ENCODE measurements around the gene TEK. TPM values are rescaled to one million over a fixed set of nuclear protein-coding genes. Genes with fewer than 3 reads are reported as not detected.
A peak's percentile ranks its signal among the peaks of the same experiment; 100 is the strongest.

Gene TEK
- 10 to 100 TPM; 13.6 to 46.7 (median 26.5) TPM for total RNA-seq

GRCh38 chr9:27108981-27109541 is at the start of gene TEK:
Gene TEK (plus strand): TSS chr9:27109225. CDS start chr9:27109591, 366 bp downstream.
- ATAC-seq (ENCODE audit: low FRiP score in 2 of 2) (peak in 1 of 2 donors; percentile 51), DNase-seq (no peak)
- Histone ChIP-seq H3K4me1 (peaks cover 0 to 3% (median 0%) of the 10 kb centered on the region in 4 donors), H3K27me3 (no peaks in the 10 kb centered on the region), H3K4me3 (peak within 1 kb of the TSS; percentile 13 to 45 (median 36)), H3K36me3 (no peaks in the 10 kb centered on the region), H3K9me3 (no peaks in the 10 kb centered on the region), H3K27ac (peak within 1 kb of the TSS; percentile 68 to 80 (median 74))
- WGBS, 2 donors = 30 to 39% methylated on average over 9 of the region's 9 CpGs
- TF ChIP-seq EP300 (IDR thresholded peaks at IDR 0.05) (no peak), CTCF (IDR thresholded peaks at IDR 0.05) (no peak)

GRCh38 chr9:27059412-27059811 is 49.6 kb upstream of the TEK start:
- WGBS, 2 donors = 67 to 73% methylated on average over 1 of the region's 1 CpG
- ATAC-seq (ENCODE audit: low FRiP score in 2 of 2) (no peak), DNase-seq (no peak)
- Histone ChIP-seq H3K4me1 (peaks cover 0 to 3% (median 0%) of the 10 kb centered on the region in 4 donors), H3K4me3 (no peak overlapping the region), H3K9me3 (no peaks in the 10 kb centered on the region), H3K36me3 (peaks cover 0 to 2% (median 0%) of the 10 kb centered on the region in 4 donors), H3K27ac (no peak overlapping the region), H3K27me3 (no peaks in the 10 kb centered on the region)
- TF ChIP-seq POLR2A (IDR thresholded peaks at IDR 0.05) (no peak), POLR2AphosphoS5 (IDR thresholded peaks at IDR 0.05) (no peak), CTCF (IDR thresholded peaks at IDR 0.05) (no peak), EP300 (IDR thresholded peaks at IDR 0.05) (no peak)

GRCh38 chr9:27059907-27060306 is 49.1 kb upstream of the TEK start:
- DNase-seq = no peak
- ATAC-seq (ENCODE audit: low FRiP score in 2 of 2) = no peak
- no peaks in the 10 kb centered on the region for H3K9me3 ChIP-seq
- H3K4me1 ChIP-seq = no peaks in the 10 kb centered on the region
- H3K36me3 ChIP-seq = peaks cover 0 to 2% (median 0%) of the 10 kb centered on the region in 4 donors
- TF ChIP-seq POLR2A (IDR thresholded peaks at IDR 0.05) (no peak), CTCF (IDR thresholded peaks at IDR 0.05) (no peak), EP300 (IDR thresholded peaks at IDR 0.05) (no peak), POLR2AphosphoS5 (IDR thresholded peaks at IDR 0.05) (no peak)
- peak overlapping the region in 1 of 4 donors; percentile 3 for H3K27ac ChIP-seq
- no peak overlapping the region for H3K4me3 ChIP-seq
- H3K27me3 ChIP-seq = no peaks in the 10 kb centered on the region

DNA sequence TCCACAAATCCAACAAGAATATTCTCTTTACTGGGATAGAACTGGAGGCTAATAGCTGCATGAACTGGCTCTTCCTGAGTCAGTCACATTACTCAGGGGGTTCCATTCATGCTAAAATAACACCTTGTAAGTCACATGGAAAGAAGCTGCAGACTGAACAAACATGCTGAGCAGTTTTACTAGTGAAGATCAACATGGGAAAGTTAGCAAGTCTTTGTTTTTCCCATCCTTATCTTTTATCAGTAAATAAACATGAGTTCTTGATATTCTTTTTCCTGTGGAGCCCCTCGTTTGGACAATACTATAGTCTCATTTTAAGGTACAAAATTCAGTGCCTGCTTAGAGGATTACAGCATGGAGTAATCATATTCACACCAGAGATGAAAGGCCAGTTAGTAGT is 43.7 kb upstream of the TEK start:
- TF ChIP-seq POLR2AphosphoS5 (IDR thresholded peaks at IDR 0.05) (no peak), EP300 (IDR thresholded peaks at IDR 0.05) (no peak), CTCF (IDR thresholded peaks at IDR 0.05) (no peak), POLR2A (IDR thresholded peaks at IDR 0.05) (no peak)
- Histone ChIP-seq H3K27me3 (no peaks in the 10 kb centered on the region), H3K4me1 (no peaks in the 10 kb centered on the region), H3K27ac (no peak overlapping the region), H3K9me3 (no peaks in the 10 kb centered on the region), H3K36me3 (peaks cover 0 to 3% (median 0%) of the 10 kb centered on the region in 4 donors), H3K4me3 (no peak overlapping the region)
- no peak for ATAC-seq (ENCODE audit: low FRiP score in 2 of 2)
- no peak for DNase-seq
- 42 to 45% methylated on average over 1 of the region's 1 CpG for WGBS, 2 donors
